Parathyroid adenoma (tissue), 2 donors: ENCODE measurements around the gene SEMA3A.

Source experiments
- H2AFZ ChIP-seq: fragments of 300-600 bp; sonication (generic); one replicate; pipeline ENCODE4 v1.7.0; 2017; ENCODE audit warnings: antibody characterized with exemption, mild to moderate bottlenecking
- H3K27ac ChIP-seq: fragments of 300-600 bp; sonication (generic); one replicate; pipeline ENCODE4 v1.7.0; 2017
- H3K27me3 ChIP-seq: fragments of 300-600 bp; sonication (generic); one replicate; pipeline ENCODE4 v1.7.0; 2017; ENCODE audit warnings: low read length; ENCODE audit not compliant: control insufficient read depth, insufficient read depth
- H3K36me3 ChIP-seq: fragments of 300-600 bp; sonication (generic); one replicate; pipeline ENCODE4 v1.7.0; 2017; ENCODE audit warnings: low read length; ENCODE audit not compliant: control insufficient read depth, insufficient read depth
- H3K4me1 ChIP-seq: fragments of 300-600 bp; sonication (generic); one replicate; pipeline ENCODE4 v1.7.0; 2017; ENCODE audit warnings: control low read depth
- H3K4me2 ChIP-seq: fragments of 300-600 bp; sonication (generic); one replicate; pipeline ENCODE4 v1.7.0; 2017; ENCODE audit warnings: low read length
- H3K4me3 ChIP-seq: fragments of 300-600 bp; sonication (generic); one replicate; pipeline ENCODE4 v1.7.0; 2017; ENCODE audit warnings: low read depth, low read length
- H3K79me2 ChIP-seq: fragments of 300-600 bp; sonication (generic); one replicate; pipeline ENCODE4 v1.7.0; 2017; ENCODE audit warnings: control low read depth
- H3K9ac ChIP-seq: fragments of 300-600 bp; sonication (generic); one replicate; pipeline ENCODE4 v1.7.0; 2017; ENCODE audit warnings: mild to moderate bottlenecking
- H3K9me3 ChIP-seq: fragments of 300-600 bp; sonication (generic); one replicate; pipeline ENCODE4 v1.7.0; 2017; ENCODE audit warnings: low read length; ENCODE audit not compliant: control insufficient read depth
- TF ChIP-seq, protein P1 (sequence below): fragments of 300-600 bp; sonication (generic); IDR thresholded peaks from one replicate; pipeline ENCODE4 v1.7.0; 2017; ENCODE audit warnings: antibody characterized with exemption, mild to moderate bottlenecking
- donor health status: primary hyperparathyroidism.

The SEMA3A gene

GRCh38 chr7:83984591-83984990, 210.0 kb downstream of the SEMA3A start:
- TF ChIP-seq, protein P1, sequence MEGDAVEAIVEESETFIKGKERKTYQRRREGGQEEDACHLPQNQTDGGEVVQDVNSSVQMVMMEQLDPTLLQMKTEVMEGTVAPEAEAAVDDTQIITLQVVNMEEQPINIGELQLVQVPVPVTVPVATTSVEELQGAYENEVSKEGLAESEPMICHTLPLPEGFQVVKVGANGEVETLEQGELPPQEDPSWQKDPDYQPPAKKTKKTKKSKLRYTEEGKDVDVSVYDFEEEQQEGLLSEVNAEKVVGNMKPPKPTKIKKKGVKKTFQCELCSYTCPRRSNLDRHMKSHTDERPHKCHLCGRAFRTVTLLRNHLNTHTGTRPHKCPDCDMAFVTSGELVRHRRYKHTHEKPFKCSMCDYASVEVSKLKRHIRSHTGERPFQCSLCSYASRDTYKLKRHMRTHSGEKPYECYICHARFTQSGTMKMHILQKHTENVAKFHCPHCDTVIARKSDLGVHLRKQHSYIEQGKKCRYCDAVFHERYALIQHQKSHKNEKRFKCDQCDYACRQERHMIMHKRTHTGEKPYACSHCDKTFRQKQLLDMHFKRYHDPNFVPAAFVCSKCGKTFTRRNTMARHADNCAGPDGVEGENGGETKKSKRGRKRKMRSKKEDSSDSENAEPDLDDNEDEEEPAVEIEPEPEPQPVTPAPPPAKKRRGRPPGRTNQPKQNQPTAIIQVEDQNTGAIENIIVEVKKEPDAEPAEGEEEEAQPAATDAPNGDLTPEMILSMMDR, result no peak
- Histone ChIP-seq H3K4me3 (no peak overlapping the region), H3K27ac (no peak overlapping the region), H3K27me3 (no peaks in the 10 kb centered on the region), H2AFZ (no peak overlapping the region), H3K4me2 (no peak overlapping the region), H3K9ac (no peak overlapping the region), H3K36me3 (no peaks in the 10 kb centered on the region), H3K9me3 (no peaks in the 10 kb centered on the region), H3K79me2 (no peaks in the 10 kb centered on the region), H3K4me1 (no peaks in the 10 kb centered on the region)

GRCh38 chr7:83984076-83984475, 210.5 kb downstream of the SEMA3A start:
- TF ChIP-seq, protein P1, result no peak
- H3K27ac ChIP-seq, result no peak overlapping the region
- no peaks in the 10 kb centered on the region for H3K4me1 ChIP-seq
- no peaks in the 10 kb centered on the region for H3K79me2 ChIP-seq
- H2AFZ ChIP-seq, result no peak overlapping the region
- H3K27me3 ChIP-seq, result no peaks in the 10 kb centered on the region
- H3K36me3 ChIP-seq, result no peaks in the 10 kb centered on the region
- no peak overlapping the region for H3K4me2 ChIP-seq
- H3K4me3 ChIP-seq, result no peak overlapping the region
- no peaks in the 10 kb centered on the region for H3K9me3 ChIP-seq
- H3K9ac ChIP-seq, result no peak overlapping the region

- H3K9ac ChIP-seq, result no peak overlapping the region
- H3K4me2 ChIP-seq, result no peak overlapping the region
- TF ChIP-seq, protein P1, result no peak
- no peaks in the 10 kb centered on the region for H3K79me2 ChIP-seq
- H3K4me1 ChIP-seq, result no peaks in the 10 kb centered on the region
- no peaks in the 10 kb centered on the region for H3K27me3 ChIP-seq
- no peak overlapping the region for H2AFZ ChIP-seq
- H3K4me3 ChIP-seq, result no peak overlapping the region
- no peaks in the 10 kb centered on the region for H3K9me3 ChIP-seq
- H3K27ac ChIP-seq, result no peak overlapping the region
- H3K36me3 ChIP-seq, result no peaks in the 10 kb centered on the region
These were observed 211.0 kb downstream of the SEMA3A start for GRCh38 chr7:83983606-83984005.

DNA sequence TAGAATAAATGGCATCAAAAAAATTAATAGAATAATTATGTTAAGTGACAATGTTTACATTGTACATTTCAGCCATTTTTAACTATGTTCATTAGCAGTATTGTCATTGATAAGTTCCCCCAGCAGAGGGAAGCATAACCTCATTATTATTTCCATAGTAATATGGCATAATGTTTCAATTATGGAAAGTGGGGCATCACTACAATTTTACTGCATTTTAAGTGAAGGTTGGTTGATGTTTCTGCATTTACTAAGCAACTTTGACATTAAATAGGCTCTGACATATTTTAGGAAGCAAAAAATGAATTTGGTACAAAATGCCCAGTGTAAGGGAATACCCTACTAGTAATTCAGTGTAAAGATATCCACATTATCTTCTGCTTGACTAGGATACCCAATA, 218.3 kb downstream of the SEMA3A start:
- TF ChIP-seq, protein P1, result peak; percentile 26
- Histone ChIP-seq H3K4me2 (no peak overlapping the region), H2AFZ (no peak overlapping the region), H3K79me2 (no peaks in the 10 kb centered on the region), H3K9ac (no peak overlapping the region), H3K4me1 (no peaks in the 10 kb centered on the region), H3K27me3 (no peaks in the 10 kb centered on the region), H3K27ac (no peak overlapping the region), H3K9me3 (no peaks in the 10 kb centered on the region), H3K4me3 (no peak overlapping the region), H3K36me3 (no peaks in the 10 kb centered on the region)

- H3K4me2 ChIP-seq, result no peak overlapping the region
- H3K9me3 ChIP-seq, result no peaks in the 10 kb centered on the region
- TF ChIP-seq, protein P1, result no peak
- H3K79me2 ChIP-seq, result no peaks in the 10 kb centered on the region
- H3K36me3 ChIP-seq, result no peaks in the 10 kb centered on the region
- no peak overlapping the region for H3K27ac ChIP-seq
- H2AFZ ChIP-seq, result no peak overlapping the region
- no peak overlapping the region for H3K4me3 ChIP-seq
- H3K9ac ChIP-seq, result no peak overlapping the region
- H3K4me1 ChIP-seq, result no peaks in the 10 kb centered on the region
- no peaks in the 10 kb centered on the region for H3K27me3 ChIP-seq
These were observed 224.5 kb downstream of the SEMA3A start for GRCh38 chr7:83970081-83970480.
